ENCODE results near the gene PRDM8.

The PRDM8 gene

GRCh38 chr4:80199004-80199560 lies 1.8 kb downstream of the PRDM8 start:
- DNase-seq (ENCODE audit: low spot score): no peak
- TF ChIP-seq CTCF (conservative IDR thresholded peaks at IDR 0.05; ENCODE audit: low read depth): no peak
- POLR2A ChIA-PET (ENCODE audit: low non-redundant PET): no interaction called here
- H3K27ac ChIP-seq: no peak overlapping the region
- CTCF ChIA-PET: no interaction called here

- ChIA-PET POLR2A (ENCODE audit: low non-redundant PET) (no interaction called here), CTCF (interaction anchor here (0.5 to 0.7 kb wide), 2 partner anchors 74 to 119 kb away, joined by 3 to 5 read pairs; no protein-coding TSS in a partner anchor)
Measured at GRCh38 chr4:80199947-80200346, 2.6 kb downstream of the PRDM8 start.

GRCh38 chr4:80201252-80202151 lies 4.2 kb downstream of the PRDM8 start:
- TF ChIP-seq CTCF (conservative IDR thresholded peaks at IDR 0.05; ENCODE audit: low read depth): no peak
- ChIA-PET CTCF (interaction anchor here (0.5 to 1.7 kb wide), 12 partner anchors 11 to 1379 kb away, joined by 3 to 11 read pairs (median 4); no protein-coding TSS in a partner anchor), POLR2A (ENCODE audit: low non-redundant PET) (no interaction called here)
- H3K27ac ChIP-seq: peak overlapping the region; percentile 60
- DNase-seq (ENCODE audit: low spot score): no peak

More at GRCh38 chr4:80199947-80200346, 2.6 kb downstream of the PRDM8 start:
- DNase-seq (ENCODE audit: low spot score): no peak
- no peak for TF ChIP-seq CTCF (conservative IDR thresholded peaks at IDR 0.05; ENCODE audit: low read depth)
- H3K27ac ChIP-seq: no peak overlapping the region

- H3K27ac ChIP-seq: peak overlapping the region; percentile 60
- peak; percentile 89 for TF ChIP-seq CTCF (conservative IDR thresholded peaks at IDR 0.05; ENCODE audit: low read depth)
- POLR2A ChIA-PET (ENCODE audit: low non-redundant PET): no interaction called here
- peak; percentile 71 for DNase-seq (ENCODE audit: low spot score)
- CTCF ChIA-PET: interaction anchor here (0.5 to 1.7 kb wide), 16 partner anchors 10 to 1380 kb away, joined by 3 to 11 read pairs (median 4); no protein-coding TSS in a partner anchor
Measured at GRCh38 chr4:80202190-80202711, 4.9 kb downstream of the PRDM8 start.

GRCh38 chr4:80202741-80203553 lies 5.6 kb downstream of the PRDM8 start:
- ChIA-PET POLR2A (ENCODE audit: low non-redundant PET) (no interaction called here), CTCF (interaction anchor here (0.6 to 1.7 kb wide), 15 partner anchors 9 to 1380 kb away, joined by 3 to 11 read pairs (median 4); no protein-coding TSS in a partner anchor)
- TF ChIP-seq CTCF (conservative IDR thresholded peaks at IDR 0.05; ENCODE audit: low read depth): no peak
- H3K27ac ChIP-seq: peak overlapping the region; percentile 60
- peak; percentile 34 for DNase-seq (ENCODE audit: low spot score)

Data from RWPE1 (cell line).